Endothelial cell (in vitro differentiated cells): ENCODE data around the gene GNAT2. TPM values are rescaled to one million over a fixed set of nuclear protein-coding genes. Genes with fewer than 3 reads are reported as not detected.

Source experiments
- DNase-seq: peaks from one replicate; pipeline ENCODE4 v3.0.0; 2021; ENCODE audit warnings: low spot score
- H3K27ac Mint-ChIP-seq: one replicate; pipeline ENCODE4 v1.8.0; 2021; ENCODE audit warnings: mixed read lengths, inconsistent platforms; ENCODE audit not compliant: unreplicated experiment
- H3K27me3 Mint-ChIP-seq: one replicate; pipeline ENCODE4 v1.8.0; 2021; ENCODE audit warnings: mild to moderate bottlenecking, moderate library complexity, mixed read lengths, inconsistent platforms; ENCODE audit not compliant: unreplicated experiment
- H3K36me3 Mint-ChIP-seq: one replicate; pipeline ENCODE4 v1.8.0; 2021; ENCODE audit warnings: mild to moderate bottlenecking, low read depth, mixed read lengths, inconsistent platforms; ENCODE audit not compliant: unreplicated experiment
- H3K4me1 Mint-ChIP-seq: one replicate; pipeline ENCODE4 v1.8.0; 2021; ENCODE audit warnings: mild to moderate bottlenecking, mixed read lengths, inconsistent platforms; ENCODE audit not compliant: unreplicated experiment
- H3K4me3 Mint-ChIP-seq: one replicate; pipeline ENCODE4 v1.8.0; 2021; ENCODE audit warnings: mild to moderate bottlenecking, mixed read lengths, inconsistent platforms; ENCODE audit not compliant: unreplicated experiment
- H3K9me3 Mint-ChIP-seq: one replicate; pipeline ENCODE4 v1.8.0; 2021; ENCODE audit warnings: mixed read lengths, inconsistent platforms; ENCODE audit not compliant: unreplicated experiment
- total RNA-seq: library from RNA; stranded (reverse); fragmentation: NEBNext Ultra II Directional; extraction: Animal tissue kit (Norgen Biotek cat#: 25700); gene quantifications from one replicate; pipeline ENCODE4 v1.2.1, GENCODE V29; 2021; ENCODE audit not compliant: unreplicated experiment
- TF ChIP-seq, protein P1 (sequence below): fragments of 200-600 bp; sonication (generic); IDR thresholded peaks from one replicate; pipeline ENCODE4 v1.5.0; 2021; ENCODE audit warnings: antibody characterized with exemption; ENCODE audit not compliant: unreplicated experiment

GNAT2 gene
- total RNA-seq, 1 donor from 2014 or later: 0.26 TPM

- Mint-ChIP-seq H3K36me3 (no peaks in the 10 kb centered on the region), H3K9me3 (no peaks in the 10 kb centered on the region), H3K27me3 (peaks cover 5% of the 10 kb centered on the region), H3K27ac (no peak overlapping the region), H3K4me1 (peaks cover 3% of the 10 kb centered on the region), H3K4me3 (no peak overlapping the region)
- TF ChIP-seq, protein P1, sequence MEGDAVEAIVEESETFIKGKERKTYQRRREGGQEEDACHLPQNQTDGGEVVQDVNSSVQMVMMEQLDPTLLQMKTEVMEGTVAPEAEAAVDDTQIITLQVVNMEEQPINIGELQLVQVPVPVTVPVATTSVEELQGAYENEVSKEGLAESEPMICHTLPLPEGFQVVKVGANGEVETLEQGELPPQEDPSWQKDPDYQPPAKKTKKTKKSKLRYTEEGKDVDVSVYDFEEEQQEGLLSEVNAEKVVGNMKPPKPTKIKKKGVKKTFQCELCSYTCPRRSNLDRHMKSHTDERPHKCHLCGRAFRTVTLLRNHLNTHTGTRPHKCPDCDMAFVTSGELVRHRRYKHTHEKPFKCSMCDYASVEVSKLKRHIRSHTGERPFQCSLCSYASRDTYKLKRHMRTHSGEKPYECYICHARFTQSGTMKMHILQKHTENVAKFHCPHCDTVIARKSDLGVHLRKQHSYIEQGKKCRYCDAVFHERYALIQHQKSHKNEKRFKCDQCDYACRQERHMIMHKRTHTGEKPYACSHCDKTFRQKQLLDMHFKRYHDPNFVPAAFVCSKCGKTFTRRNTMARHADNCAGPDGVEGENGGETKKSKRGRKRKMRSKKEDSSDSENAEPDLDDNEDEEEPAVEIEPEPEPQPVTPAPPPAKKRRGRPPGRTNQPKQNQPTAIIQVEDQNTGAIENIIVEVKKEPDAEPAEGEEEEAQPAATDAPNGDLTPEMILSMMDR: peak; percentile 84
- peak; percentile 96 for DNase-seq
Measured at GRCh38 chr1:109643385-109644230, 24.2 kb upstream of the GNAT2 start.

DNA sequence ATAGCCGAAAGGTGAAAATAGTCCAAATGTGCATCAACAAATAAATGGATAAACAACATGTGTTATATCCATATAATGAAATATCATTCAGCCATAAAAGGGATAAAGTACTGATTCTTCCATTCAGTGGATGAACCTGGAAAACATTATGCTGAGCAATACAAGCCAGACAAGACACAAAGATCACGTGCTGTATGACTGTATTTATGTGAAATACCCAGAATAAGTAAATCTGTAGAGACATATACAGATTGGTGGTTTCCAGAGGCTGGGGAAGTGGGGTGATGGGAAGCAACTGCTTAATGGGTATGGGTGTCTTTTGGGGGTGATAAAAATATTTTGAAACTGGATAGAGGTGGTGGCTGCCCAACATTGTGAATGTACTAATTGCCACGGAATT, 23.2 kb upstream of the GNAT2 start:
- peaks cover 5% of the 10 kb centered on the region for H3K27me3 Mint-ChIP-seq
- no peak for DNase-seq
- H3K9me3 Mint-ChIP-seq: no peaks in the 10 kb centered on the region
- no peaks in the 10 kb centered on the region for H3K36me3 Mint-ChIP-seq
- peaks cover 3% of the 10 kb centered on the region for H3K4me1 Mint-ChIP-seq
- H3K4me3 Mint-ChIP-seq: no peak overlapping the region
- H3K27ac Mint-ChIP-seq: no peak overlapping the region
- TF ChIP-seq, protein P1: no peak

DNA sequence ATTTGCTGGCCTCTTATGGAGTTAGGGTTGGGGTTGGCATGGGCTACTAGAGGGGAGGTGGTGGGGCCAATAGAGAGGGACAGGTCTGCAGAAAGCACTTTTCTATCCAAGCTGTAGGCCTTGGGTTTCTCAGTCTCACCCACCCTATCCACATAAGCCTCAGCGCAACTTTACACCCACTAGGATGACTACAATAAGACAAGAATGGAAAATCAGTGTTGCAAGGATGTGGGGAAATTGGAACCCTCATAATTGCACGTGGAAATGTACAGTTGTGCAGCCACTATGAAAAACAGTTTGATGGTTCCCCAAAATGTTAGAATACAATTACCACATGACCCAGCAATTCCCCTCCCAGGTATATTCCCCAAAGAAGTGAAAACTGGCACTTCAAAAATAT, 22.4 kb upstream of the GNAT2 start:
- no peaks in the 10 kb centered on the region for H3K36me3 Mint-ChIP-seq
- peak overlapping the region; percentile 48 for H3K27ac Mint-ChIP-seq
- no peak for DNase-seq

GRCh38 chr1:109641078-109641740, 21.8 kb upstream of the GNAT2 start:
- H3K27ac Mint-ChIP-seq: peak overlapping the region; percentile 48
- H3K4me3 Mint-ChIP-seq: no peak overlapping the region
- TF ChIP-seq, protein P1: no peak
- peaks cover 5% of the 10 kb centered on the region for H3K27me3 Mint-ChIP-seq
- H3K4me1 Mint-ChIP-seq: peaks cover 3% of the 10 kb centered on the region
- DNase-seq: no peak
- no peaks in the 10 kb centered on the region for H3K9me3 Mint-ChIP-seq
- no peaks in the 10 kb centered on the region for H3K36me3 Mint-ChIP-seq

More for the DNA sequence above, 22.4 kb upstream of the GNAT2 start:
- TF ChIP-seq, protein P1: no peak
- peaks cover 3% of the 10 kb centered on the region for H3K4me1 Mint-ChIP-seq
- peaks cover 5% of the 10 kb centered on the region for H3K27me3 Mint-ChIP-seq
- no peak overlapping the region for H3K4me3 Mint-ChIP-seq
- H3K9me3 Mint-ChIP-seq: no peaks in the 10 kb centered on the region

DNA sequence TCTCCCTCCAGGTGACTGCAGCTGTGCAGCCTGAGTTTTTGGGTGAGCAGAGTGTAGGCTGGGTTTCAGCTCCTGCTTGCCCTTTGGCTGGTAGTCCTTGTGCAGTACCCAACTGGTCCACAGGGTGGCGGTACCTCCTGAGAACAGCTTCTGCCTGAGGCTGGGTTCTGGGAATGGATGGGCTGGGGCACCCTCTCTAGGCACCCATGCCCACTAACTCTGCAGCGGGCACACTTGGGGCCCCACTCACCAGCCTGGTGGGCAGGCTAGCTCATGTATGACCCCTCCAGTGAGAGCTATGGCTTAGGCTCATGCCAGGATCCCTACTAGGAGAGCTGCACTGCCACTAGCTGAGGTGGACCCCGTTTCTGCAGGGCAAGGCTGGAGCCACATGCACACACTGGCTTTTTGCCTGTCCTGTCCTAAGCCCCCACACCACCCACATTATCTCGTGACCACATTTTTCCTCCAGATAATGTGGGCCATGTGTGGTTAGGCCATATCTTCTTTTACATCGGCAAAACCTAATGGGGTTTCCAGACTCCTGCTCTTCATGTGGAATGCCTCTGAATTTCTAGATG, 21.0 kb upstream of the GNAT2 start:
- TF ChIP-seq, protein P1: peak; percentile 96
- no peaks in the 10 kb centered on the region for H3K36me3 Mint-ChIP-seq
- DNase-seq: peak; percentile 94
- peaks cover 5% of the 10 kb centered on the region for H3K27me3 Mint-ChIP-seq
- H3K27ac Mint-ChIP-seq: no peak overlapping the region
- H3K4me1 Mint-ChIP-seq: peaks cover 3% of the 10 kb centered on the region
- H3K9me3 Mint-ChIP-seq: no peaks in the 10 kb centered on the region
- no peak overlapping the region for H3K4me3 Mint-ChIP-seq
